ENCODE results near the gene GPR17.

DNA sequence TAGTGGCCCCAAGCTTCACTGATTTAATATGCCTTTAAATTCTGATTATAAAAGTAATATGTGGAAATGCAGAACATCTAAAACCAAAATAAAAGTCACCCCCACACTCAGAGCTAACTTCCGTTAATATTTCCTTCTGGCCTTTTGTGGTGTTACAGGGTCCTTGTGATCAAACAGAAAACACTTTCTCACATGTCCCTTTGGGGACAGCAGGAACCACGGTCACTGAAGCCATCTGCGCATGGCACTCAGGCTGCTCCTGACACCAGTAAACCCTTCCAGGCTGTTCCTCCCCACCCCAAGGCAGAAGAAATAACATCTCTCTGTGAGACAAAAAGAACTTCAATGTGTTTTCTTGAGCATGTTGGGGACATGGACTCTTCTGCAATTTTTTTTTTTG lies 25.1 kb upstream of the GPR17 start:
- TF ChIP-seq CTCF (IDR thresholded peaks at IDR 0.05; ENCODE audit: insufficient read depth, low read length, poor library complexity, severe bottlenecking): no peak
- TF ChIP-seq EZH2phosphoT487 (conservative IDR thresholded peaks at IDR 0.05; ENCODE audit: low read length): no peak

Data from SU-DHL-6 (cell line).